Measurements from ENCODE around the gene OR5M3. TPM values are rescaled to one million over a fixed set of nuclear protein-coding genes. Genes with fewer than 3 reads are reported as not detected.

OR5M3 gene
- total RNA-seq, 1 donor from 2014 or later: not detected

- no peaks in the 10 kb centered on the region for H3K4me1 Mint-ChIP-seq (ENCODE audit: unreplicated experiment)
- H3K27ac Mint-ChIP-seq (ENCODE audit: unreplicated experiment): no peak overlapping the region
- TF ChIP-seq CTCF (IDR thresholded peaks at IDR 0.05): no peak
- no peaks in the 10 kb centered on the region for H3K36me3 Mint-ChIP-seq (ENCODE audit: unreplicated experiment)
- no peaks in the 10 kb centered on the region for H3K27me3 Mint-ChIP-seq (ENCODE audit: unreplicated experiment)
- H3K4me3 Mint-ChIP-seq (ENCODE audit: unreplicated experiment): no peak overlapping the region
- H3K9me3 Mint-ChIP-seq (ENCODE audit: unreplicated experiment): peaks cover 25% of the 10 kb centered on the region
- DNase-seq (ENCODE audit: extremely low spot score, unreplicated experiment): no peak
Observed at GRCh38 chr11:56495117-56495516, 22.0 kb upstream of the OR5M3 start.

- Mint-ChIP-seq H3K27ac (ENCODE audit: unreplicated experiment) (no peak within 1 kb of the TSS), H3K27me3 (ENCODE audit: unreplicated experiment) (no peaks in the 10 kb centered on the region), H3K9me3 (ENCODE audit: unreplicated experiment) (peaks cover 28% of the 10 kb centered on the region), H3K4me1 (ENCODE audit: unreplicated experiment) (no peaks in the 10 kb centered on the region), H3K36me3 (ENCODE audit: unreplicated experiment) (no peaks in the 10 kb centered on the region), H3K4me3 (ENCODE audit: unreplicated experiment) (no peak within 1 kb of the TSS)
- no peak for TF ChIP-seq CTCF (IDR thresholded peaks at IDR 0.05)
- DNase-seq (ENCODE audit: extremely low spot score, unreplicated experiment): no peak
Observed at GRCh38 chr11:56491270-56491669, 18.1 kb upstream of the OR5M3 start, which contains the start of gene OR5M8. OR5M8 (minus strand) TSS chr11:56491370; CDS start chr11:56491370, 0 bp downstream.

GRCh38 chr11:56486801-56487200 lies 13.6 kb upstream of the OR5M3 start:
- no peak for DNase-seq (ENCODE audit: extremely low spot score, unreplicated experiment)
- Mint-ChIP-seq H3K9me3 (ENCODE audit: unreplicated experiment) (peaks cover 16% of the 10 kb centered on the region), H3K4me1 (ENCODE audit: unreplicated experiment) (no peaks in the 10 kb centered on the region), H3K27ac (ENCODE audit: unreplicated experiment) (no peak overlapping the region), H3K27me3 (ENCODE audit: unreplicated experiment) (no peaks in the 10 kb centered on the region), H3K36me3 (ENCODE audit: unreplicated experiment) (no peaks in the 10 kb centered on the region), H3K4me3 (ENCODE audit: unreplicated experiment) (no peak overlapping the region)
- no peak for TF ChIP-seq CTCF (IDR thresholded peaks at IDR 0.05)

GRCh38 chr11:56474729-56475235 lies 1.6 kb upstream of the OR5M3 start:
- no peak overlapping the region for H3K27ac Mint-ChIP-seq (ENCODE audit: unreplicated experiment)

GRCh38 chr11:56457076-56457475 lies 16.1 kb downstream of the OR5M3 start:
- no peak overlapping the region for H3K27ac Mint-ChIP-seq (ENCODE audit: unreplicated experiment)
- no peak for TF ChIP-seq CTCF (IDR thresholded peaks at IDR 0.05)
- peaks cover 5% of the 10 kb centered on the region for H3K9me3 Mint-ChIP-seq (ENCODE audit: unreplicated experiment)
- H3K36me3 Mint-ChIP-seq (ENCODE audit: unreplicated experiment): no peaks in the 10 kb centered on the region
- DNase-seq (ENCODE audit: extremely low spot score, unreplicated experiment): no peak
- no peak overlapping the region for H3K4me3 Mint-ChIP-seq (ENCODE audit: unreplicated experiment)
- H3K27me3 Mint-ChIP-seq (ENCODE audit: unreplicated experiment): no peaks in the 10 kb centered on the region
- no peaks in the 10 kb centered on the region for H3K4me1 Mint-ChIP-seq (ENCODE audit: unreplicated experiment)

More at GRCh38 chr11:56474729-56475235, 1.6 kb upstream of the OR5M3 start:
- no peak for DNase-seq (ENCODE audit: extremely low spot score, unreplicated experiment)
- H3K4me3 Mint-ChIP-seq (ENCODE audit: unreplicated experiment): no peak overlapping the region
- peaks cover 5% of the 10 kb centered on the region for H3K9me3 Mint-ChIP-seq (ENCODE audit: unreplicated experiment)
- TF ChIP-seq CTCF (IDR thresholded peaks at IDR 0.05): no peak
- H3K36me3 Mint-ChIP-seq (ENCODE audit: unreplicated experiment): no peaks in the 10 kb centered on the region
- no peaks in the 10 kb centered on the region for H3K27me3 Mint-ChIP-seq (ENCODE audit: unreplicated experiment)
- H3K4me1 Mint-ChIP-seq (ENCODE audit: unreplicated experiment): no peaks in the 10 kb centered on the region

Data from osteocyte (in vitro differentiated cells).